K562 treated with DMSO at 1 percent for 4 hours (cell line): ENCODE results near the gene CMKLR1. TPM values are rescaled to one million over a fixed set of nuclear protein-coding genes. Genes with fewer than 3 reads are reported as not detected.

Source experiments
- total RNA-seq: library from RNA; unstranded; fragments of 300-600 nt; gene quantifications from 2 replicates; pipeline ENCODE4 v1.2.3, GENCODE V29; 2022; ENCODE audit not compliant: insufficient read depth

Gene CMKLR1, protein sequence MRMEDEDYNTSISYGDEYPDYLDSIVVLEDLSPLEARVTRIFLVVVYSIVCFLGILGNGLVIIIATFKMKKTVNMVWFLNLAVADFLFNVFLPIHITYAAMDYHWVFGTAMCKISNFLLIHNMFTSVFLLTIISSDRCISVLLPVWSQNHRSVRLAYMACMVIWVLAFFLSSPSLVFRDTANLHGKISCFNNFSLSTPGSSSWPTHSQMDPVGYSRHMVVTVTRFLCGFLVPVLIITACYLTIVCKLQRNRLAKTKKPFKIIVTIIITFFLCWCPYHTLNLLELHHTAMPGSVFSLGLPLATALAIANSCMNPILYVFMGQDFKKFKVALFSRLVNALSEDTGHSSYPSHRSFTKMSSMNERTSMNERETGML
- not detected in 2 replicates for total RNA-seq

DNA sequence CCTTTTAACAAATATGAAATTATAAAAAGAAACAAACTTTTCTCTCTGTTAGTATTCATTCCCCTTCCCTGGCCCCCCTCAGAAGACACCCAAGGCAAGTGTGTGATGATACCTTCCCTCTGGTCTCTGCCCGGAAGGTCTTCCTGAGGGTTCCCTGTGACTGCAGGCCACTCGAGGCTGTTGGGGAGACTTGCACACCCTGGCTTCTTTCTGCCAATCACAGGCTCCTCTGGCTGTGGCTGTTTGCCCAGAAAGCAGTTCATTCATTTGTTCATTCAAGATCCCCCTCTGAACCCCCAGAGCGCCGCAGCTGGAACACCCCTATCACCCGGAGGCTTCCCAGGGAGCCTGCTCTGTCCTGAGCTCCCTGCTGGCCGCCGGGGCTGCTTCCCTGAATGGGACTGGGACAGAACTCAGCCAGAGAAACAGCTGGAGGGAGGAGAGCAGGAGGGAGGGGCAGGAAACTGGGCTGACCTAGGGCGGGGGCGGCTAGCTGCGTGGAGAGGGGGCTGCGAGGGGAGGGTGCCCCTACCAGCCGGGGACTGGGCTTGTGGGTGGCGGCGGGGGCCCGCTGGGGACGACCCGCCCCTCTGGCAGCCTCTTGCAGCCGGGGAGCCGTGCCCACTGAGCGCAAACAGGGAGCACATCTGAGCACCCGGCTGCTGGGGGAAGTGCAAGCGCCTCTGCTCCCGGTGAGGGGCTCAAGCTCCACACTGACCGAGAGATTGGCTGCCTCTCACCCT lies at the start of gene CMKLR1:
TSS of gene CMKLR1 (minus strand) at position 397 of the 743 bp plus-strand sequence. CDS start 45,720 bp downstream, outside the sequence.

Other genes starting within 250 kb of the CMKLR1 start
- gene WSCD2, start 210.0 kb downstream of the CMKLR1 start, total RNA-seq: 14.1 and 19.3 TPM in 2 replicates
- 3.9 and 5.3 TPM in 2 replicates for gene FICD, start 176.0 kb upstream of the CMKLR1 start, total RNA-seq
- 32.9 TPM in 2 replicates for gene SART3, start 221.9 kb upstream of the CMKLR1 start, total RNA-seq
- gene ISCU, start 223.3 kb upstream of the CMKLR1 start, total RNA-seq: 74.5 and 87.9 TPM in 2 replicates